ENCODE measurements around the gene COBL. TPM values are rescaled to one million over a fixed set of nuclear protein-coding genes. Genes with fewer than 3 reads are reported as not detected.

COBL gene
- total RNA-seq, 1 experiment from 2014 or later = 52.3 TPM

DNA sequence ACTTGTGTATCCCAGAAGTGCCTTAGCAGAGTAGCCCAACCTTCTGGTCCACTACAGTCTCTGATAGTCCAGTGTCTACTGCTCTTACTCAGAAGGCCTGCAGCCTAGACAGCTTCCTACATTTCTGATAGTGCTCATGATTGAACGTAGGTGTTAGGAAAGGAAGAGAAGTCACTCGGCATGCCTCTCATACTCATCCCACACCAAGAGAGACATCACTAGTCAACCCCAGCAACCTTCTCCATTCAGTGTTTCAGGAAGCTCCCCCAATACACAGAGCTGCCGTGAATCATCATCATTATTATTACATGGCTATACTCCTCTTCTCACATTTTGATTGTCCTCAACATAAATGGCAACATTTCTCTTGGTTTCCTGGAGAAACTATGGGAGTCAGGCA, 166.4 kb downstream of the COBL start:
- H3K79me1 ChIP-seq (ENCODE audit: insufficient read depth, low read depth, low read length, poor library complexity, severe bottlenecking) = no peaks in the 10 kb centered on the region
- peaks cover 9% of the 10 kb centered on the region; the same call in 1 of the 2 replicates for H3K4me1 ChIP-seq (ENCODE audit: insufficient read depth, low read length)
- H4K8ac ChIP-seq (replicated peaks; ENCODE audit: insufficient read length, low read depth, low read length) = no peak overlapping the region
- H3K79me2 ChIP-seq (ENCODE audit: insufficient read depth, low read length) = no peaks in the 10 kb centered on the region
- Mint-ChIP-seq H3K27ac (no peak overlapping the region), H3K36me3 (ENCODE audit: insufficient read depth in 1 of 3, low read depth in 3 of 3) (peaks cover 15 to 48% (median 44%) of the 10 kb centered on the region in 3 experiments), H3K9me3 (peaks cover 24 to 28% of the 10 kb centered on the region in 2 experiments), H3K27me3 (ENCODE audit: low read depth) (no peaks in the 10 kb centered on the region), H3K4me1 (peaks cover 13 to 14% of the 10 kb centered on the region in 2 experiments), H3K4me3 (no peak overlapping the region)
- H4K20me1 ChIP-seq (ENCODE audit: control insufficient read depth, insufficient read depth, insufficient read length) = no peaks in the 10 kb centered on the region
- no peak overlapping the region for H3K18ac ChIP-seq (ENCODE audit: insufficient read length, low read depth, low read length)
- H3K56ac ChIP-seq (ENCODE audit: insufficient read length, low read depth, low read length) = no peak overlapping the region
- no peak overlapping the region for H4K91ac ChIP-seq (ENCODE audit: insufficient read length, low read depth, low read length)
- H3T11ph ChIP-seq (ENCODE audit: low read length) = no peak overlapping the region
- no peak overlapping the region for H2BK15ac ChIP-seq (ENCODE audit: low read depth, low read length)
- no CpG with 5 or more reads among the region's 3 CpGs for WGBS (ENCODE audit: extremely low coverage, insufficient read length, low lambda C conversion rate)
- H3K14ac ChIP-seq (ENCODE audit: insufficient read depth, low read length) = no peak overlapping the region
- no peak overlapping the region for H3K9ac ChIP-seq (ENCODE audit: extremely low read depth, insufficient read length, low read length)
- no peak overlapping the region for H2BK5ac ChIP-seq (ENCODE audit: insufficient read length, low read length)
- H4K5ac ChIP-seq (ENCODE audit: insufficient read length, low read depth, low read length) = no peak overlapping the region
- TF ChIP-seq, protein P1, sequence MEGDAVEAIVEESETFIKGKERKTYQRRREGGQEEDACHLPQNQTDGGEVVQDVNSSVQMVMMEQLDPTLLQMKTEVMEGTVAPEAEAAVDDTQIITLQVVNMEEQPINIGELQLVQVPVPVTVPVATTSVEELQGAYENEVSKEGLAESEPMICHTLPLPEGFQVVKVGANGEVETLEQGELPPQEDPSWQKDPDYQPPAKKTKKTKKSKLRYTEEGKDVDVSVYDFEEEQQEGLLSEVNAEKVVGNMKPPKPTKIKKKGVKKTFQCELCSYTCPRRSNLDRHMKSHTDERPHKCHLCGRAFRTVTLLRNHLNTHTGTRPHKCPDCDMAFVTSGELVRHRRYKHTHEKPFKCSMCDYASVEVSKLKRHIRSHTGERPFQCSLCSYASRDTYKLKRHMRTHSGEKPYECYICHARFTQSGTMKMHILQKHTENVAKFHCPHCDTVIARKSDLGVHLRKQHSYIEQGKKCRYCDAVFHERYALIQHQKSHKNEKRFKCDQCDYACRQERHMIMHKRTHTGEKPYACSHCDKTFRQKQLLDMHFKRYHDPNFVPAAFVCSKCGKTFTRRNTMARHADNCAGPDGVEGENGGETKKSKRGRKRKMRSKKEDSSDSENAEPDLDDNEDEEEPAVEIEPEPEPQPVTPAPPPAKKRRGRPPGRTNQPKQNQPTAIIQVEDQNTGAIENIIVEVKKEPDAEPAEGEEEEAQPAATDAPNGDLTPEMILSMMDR (conservative IDR thresholded peaks at IDR 0.05) = no peak
- no peak overlapping the region for H3K4me2 ChIP-seq (ENCODE audit: insufficient read depth, insufficient read length, low read length)
- no peak overlapping the region for H2AFZ ChIP-seq (ENCODE audit: low read length)
- H2BK20ac ChIP-seq (ENCODE audit: low read depth, low read length, poor library complexity, severe bottlenecking) = no peak overlapping the region
- no peak overlapping the region for H2AK5ac ChIP-seq (ENCODE audit: insufficient read length, low read length)
- no peaks in the 10 kb centered on the region for H3K27me3 ChIP-seq (ENCODE audit: insufficient read depth, low read length)
- no peak overlapping the region for H3K23ac ChIP-seq (ENCODE audit: insufficient read length, low read depth, low read length)
- H3K27ac ChIP-seq (ENCODE audit: insufficient read length, low read depth, low read length) = no peak overlapping the region
- H2BK12ac ChIP-seq (ENCODE audit: insufficient read length, low read depth, low read length) = no peak overlapping the region
- no peaks in the 10 kb centered on the region for H3K9me3 ChIP-seq (ENCODE audit: control insufficient read depth, low read depth, low read length)
- DNase-seq = no peak
- no peaks in the 10 kb centered on the region for H3K23me2 ChIP-seq (ENCODE audit: insufficient read length, low read depth, low read length, poor library complexity, severe bottlenecking)
- no peak overlapping the region for H3K4ac ChIP-seq (ENCODE audit: low read depth, low read length)
- H2BK120ac ChIP-seq (ENCODE audit: low read depth, low read length, poor library complexity, severe bottlenecking) = no peak overlapping the region

All from H9 (cell line).